HG02943 (cell line): ENCODE data around the gene EFCAB5.
"Not testable (repeated sequence)": the region's sequence is repeated elsewhere in the genome, so short reads cannot be mapped to it uniquely, and the experiment has no call there.

Source experiments
- ATAC-seq: cut with Tn5 transposase; IDR thresholded peaks from one replicate; pipeline ENCODE4 v1.9.1; 2021; ENCODE audit warnings: mild to moderate bottlenecking, low read depth, moderate library complexity; ENCODE audit not compliant: unreplicated experiment

The EFCAB5 gene

GRCh38 chr17:30000755-30001257 is 59.4 kb downstream of the EFCAB5 start:
- no peak for ATAC-seq

- no peak for ATAC-seq
Observed at GRCh38 chr17:30002088-30002487, 60.7 kb downstream of the EFCAB5 start.

GRCh38 chr17:30005709-30006320 is 64.4 kb downstream of the EFCAB5 start:
- ATAC-seq = no peak

DNA sequence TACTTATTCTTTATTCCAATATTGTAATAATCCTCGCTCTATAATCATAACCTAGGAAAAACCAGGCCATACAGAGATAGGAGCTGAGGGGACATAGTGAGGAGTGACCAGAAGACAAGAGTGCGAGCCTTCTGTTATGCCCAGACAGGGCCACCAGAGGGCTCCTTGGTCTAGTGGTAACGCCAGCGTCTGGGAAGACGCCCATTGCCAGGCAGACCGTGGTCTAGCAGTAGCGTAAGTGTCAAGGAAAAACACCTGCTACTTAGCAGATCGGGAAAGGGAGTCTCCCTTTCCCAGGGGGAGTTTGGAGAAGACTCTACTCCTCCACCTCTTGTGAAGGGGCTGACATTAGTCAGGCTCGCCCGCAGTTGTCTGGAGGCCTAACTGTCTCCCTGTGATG is 70.5 kb downstream of the EFCAB5 start:
- ATAC-seq = not testable (repeated sequence)

DNA sequence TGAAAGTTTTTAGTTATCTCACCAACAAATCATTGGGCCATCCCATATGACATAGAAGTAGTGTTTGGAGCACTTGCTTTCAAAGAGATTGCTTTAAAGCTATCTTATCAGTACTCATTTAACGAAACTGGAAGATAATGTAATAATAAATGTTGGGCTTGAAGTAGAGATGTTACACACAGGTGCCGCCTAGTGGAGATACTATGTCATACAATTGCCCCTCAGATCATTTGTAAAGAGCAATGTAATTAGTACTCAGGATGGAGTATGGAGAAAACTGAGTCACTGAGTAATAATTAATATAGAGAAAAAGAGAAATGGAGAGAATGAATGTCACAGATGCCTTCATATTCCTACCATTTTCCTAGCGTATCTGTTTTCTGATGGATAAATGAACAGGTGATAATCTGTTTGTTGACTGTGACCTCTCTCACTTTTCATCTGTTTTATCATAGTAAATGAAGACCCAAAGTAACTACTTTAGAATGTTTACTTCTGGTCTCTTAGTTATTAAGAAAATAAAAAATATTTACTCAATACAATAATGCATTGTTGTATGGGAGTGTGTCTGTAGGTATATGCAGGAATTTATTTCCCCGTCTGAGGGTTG is 80.4 kb downstream of the EFCAB5 start:
- no peak for ATAC-seq

DNA sequence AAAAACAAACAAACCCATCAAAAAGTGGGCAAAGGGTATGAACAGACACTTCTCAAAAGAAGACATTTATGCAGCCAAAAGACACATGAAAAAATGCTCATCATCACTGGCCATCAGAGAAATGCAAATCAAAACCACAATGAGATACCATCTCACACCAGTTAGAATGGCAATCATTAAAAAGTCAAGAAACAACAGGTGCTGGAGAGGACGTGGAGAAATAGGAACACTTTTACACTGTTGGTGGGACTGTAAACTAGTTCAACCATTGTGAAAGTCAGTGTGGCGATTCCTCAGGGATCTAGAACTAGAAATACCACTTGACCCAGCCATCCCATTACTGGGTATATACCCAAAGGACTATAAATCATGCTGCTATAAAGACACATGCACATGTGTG is 83.9 kb downstream of the EFCAB5 start:
- not testable (repeated sequence) for ATAC-seq

DNA sequence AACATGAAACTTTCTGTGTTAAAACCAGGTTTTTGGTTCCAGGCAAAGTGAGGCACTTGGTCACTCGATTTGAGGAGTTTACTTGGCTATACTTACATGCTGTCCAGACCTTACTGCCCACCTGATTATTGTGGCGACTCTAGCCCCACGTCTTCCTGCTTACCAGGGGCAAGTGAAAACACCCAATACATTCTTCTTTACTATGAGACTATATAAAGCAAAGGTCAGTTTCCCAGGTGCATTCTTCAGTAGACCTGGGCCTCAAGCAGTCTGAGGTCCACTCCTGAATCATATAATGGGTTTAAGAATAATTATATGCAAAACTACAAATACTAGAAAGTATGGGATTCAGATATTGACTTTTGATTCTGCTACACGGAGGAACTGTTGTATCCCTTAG is 86.2 kb downstream of the EFCAB5 start:
- ATAC-seq = no peak

DNA sequence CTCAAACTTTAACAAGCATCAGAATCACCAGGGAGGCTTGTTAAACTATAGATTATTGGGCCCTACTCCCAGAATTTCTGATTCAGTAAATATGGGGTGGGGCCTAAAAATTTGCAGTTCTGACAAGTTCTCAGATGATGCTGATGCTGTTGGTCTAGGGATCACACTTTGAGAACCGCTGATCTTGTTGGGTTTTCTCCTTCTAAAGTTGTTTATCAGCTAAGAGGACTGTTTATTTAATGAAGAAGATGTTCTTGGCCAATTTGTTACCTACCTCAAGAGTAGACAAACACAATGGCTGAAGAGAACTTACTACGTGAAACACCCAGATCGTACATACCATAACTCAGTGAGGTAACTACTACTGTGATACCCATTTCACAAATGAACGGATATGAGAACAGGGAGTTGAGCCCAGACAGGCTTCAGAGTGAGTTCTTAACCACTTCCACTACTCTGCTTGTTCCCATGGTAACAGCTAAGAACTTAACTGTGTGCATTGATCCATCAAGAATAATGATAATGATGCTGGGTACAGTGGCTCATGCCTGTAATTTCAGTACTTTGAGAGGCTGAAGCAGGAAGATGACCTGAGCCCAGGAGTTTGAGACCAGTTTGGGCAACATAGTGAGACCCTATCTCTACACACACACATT is 89.9 kb downstream of the EFCAB5 start:
- ATAC-seq = no peak

- ATAC-seq = no peak
Observed at GRCh38 chr17:30035369-30035768, 93.9 kb downstream of the EFCAB5 start.

DNA sequence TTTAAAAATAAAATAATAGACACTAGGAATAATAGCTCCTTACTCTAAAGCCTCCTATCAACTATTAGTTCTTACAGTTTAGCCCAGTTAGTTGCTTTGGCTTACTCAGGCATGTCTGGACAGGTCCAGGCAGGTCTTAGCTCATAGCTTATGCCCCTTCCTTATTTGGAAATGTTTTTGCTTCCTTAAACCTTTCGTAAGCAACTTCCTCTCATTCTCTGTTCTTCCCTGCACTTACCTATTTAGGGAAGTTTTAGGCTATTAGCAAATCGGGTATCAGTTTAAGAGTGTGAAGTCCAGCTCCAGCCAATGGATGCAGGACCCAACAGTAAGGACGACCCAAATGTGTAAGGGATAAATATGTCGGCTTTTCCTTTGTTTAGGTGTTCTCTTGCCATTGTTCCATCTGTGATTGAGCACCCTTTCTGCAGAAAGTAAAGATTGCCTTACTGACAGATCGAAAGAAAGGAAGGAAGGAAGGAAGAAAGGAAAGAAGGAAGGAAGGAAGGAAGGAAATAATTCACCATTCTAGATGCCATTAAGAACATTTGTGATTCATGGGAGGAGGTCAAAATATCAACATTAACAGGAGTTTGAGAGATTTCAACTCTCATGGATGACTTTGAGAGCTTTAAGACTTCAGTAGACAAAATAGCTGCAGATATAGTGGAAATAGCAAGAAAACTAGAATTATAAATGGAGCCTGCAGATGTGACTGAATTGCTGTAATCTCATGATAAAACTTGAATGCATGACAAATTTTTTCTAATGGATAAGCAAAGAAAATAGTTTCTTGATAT is 99.5 kb downstream of the EFCAB5 start:
- ATAC-seq = not testable (repeated sequence)

DNA sequence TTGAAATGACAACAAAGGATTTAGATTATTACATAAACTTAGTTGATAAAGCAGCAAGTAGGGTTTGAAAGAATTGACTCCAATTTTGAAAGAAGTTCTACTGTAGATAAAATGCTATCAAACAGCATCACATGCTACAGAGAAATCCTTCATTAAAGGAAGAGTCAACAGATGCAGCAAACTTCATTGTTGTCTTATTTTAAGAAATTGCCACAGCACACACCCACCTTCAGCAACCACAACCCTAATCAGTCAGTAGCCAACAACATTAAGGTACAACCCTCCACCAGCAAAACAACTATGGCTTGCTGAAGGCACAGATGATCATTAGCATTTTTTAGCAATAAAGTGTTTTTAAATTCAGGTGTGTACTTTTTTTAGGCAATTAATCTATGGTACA is 100.1 kb downstream of the EFCAB5 start:
- no peak for ATAC-seq

DNA sequence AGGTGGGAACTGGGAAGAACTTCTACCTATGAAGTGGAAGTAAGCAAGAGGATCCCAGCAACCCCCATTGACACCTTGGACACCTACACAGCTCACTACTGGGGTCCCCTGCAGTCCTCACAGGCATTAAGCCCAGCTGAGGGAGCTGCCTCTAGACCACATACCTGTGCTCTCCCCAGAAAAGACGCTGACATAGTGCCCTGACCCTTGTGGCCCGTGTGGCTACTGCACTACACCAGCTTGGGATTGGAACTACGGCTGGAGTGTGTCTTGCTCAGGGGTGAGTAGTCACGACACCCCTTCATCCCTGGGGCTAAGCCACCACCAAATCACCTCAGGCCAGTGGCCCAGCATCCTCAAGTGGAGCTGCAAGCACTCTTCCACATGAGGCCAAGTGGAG is 120.9 kb downstream of the EFCAB5 start:
- ATAC-seq = no peak

DNA sequence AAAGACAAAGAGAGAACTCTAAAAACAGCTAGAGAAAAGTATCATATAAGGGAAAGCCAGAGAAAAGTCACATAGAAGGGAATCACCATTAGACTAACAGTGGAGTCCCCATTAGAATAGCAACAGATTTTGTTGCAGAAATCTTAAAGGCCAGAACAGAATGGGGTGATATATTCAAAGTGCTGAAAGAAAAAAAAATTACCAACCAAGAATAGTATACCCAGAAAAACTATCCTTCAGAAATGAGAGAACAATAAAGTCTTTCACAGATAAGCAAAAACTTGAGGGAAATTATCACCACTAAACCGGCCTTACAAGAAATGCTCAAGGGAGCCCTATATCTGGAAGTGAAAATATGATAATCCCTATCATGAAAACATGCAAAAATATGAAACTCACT is 123.3 kb downstream of the EFCAB5 start:
- no peak for ATAC-seq

- no peak for ATAC-seq
Observed at GRCh38 chr17:30068465-30068864, 127.0 kb downstream of the EFCAB5 start.

DNA sequence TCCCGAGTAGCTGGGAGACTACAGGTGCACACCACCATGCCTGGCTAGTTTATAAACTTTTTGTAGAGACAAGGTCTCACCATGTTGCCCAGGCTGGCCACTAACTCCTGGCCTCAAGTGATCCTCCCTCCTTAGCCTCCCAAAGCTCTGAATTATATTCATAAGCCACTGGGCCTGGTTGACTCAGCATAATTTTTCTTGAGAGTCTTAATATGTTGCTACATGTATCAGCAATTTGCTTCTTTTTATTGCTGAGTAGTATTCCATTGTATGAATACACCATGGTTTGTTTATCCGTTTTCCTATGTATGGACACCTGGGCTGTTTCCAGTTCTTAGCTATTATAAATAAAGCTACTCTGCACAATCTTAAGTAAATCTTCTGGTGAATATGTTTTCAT is 132.8 kb downstream of the EFCAB5 start:
- ATAC-seq = no peak

- no peak for ATAC-seq
Observed at GRCh38 chr17:30074730-30075129, 133.3 kb downstream of the EFCAB5 start.

GRCh38 chr17:30082773-30083172 is 141.3 kb downstream of the EFCAB5 start:
- no peak for ATAC-seq

DNA sequence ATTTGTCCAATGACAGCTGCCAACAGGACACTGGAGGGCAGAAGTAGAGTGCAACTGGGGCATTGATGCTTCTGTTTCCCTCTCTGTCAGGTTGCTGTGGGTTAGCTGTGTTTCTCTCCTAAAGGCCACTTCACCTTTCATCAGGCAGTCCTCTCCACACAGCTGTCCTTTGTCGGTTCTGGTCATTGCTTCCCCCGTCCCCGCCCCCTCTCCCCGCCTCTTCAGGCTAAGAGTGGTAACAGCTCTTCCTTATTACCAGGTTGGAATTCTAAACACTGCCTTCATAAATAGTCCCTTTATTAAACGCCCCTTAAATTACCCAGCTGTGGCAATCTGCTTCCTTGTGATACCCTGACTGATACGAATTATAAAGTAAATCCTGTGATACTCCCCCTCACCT is 143.4 kb downstream of the EFCAB5 start:
- no peak for ATAC-seq

DNA sequence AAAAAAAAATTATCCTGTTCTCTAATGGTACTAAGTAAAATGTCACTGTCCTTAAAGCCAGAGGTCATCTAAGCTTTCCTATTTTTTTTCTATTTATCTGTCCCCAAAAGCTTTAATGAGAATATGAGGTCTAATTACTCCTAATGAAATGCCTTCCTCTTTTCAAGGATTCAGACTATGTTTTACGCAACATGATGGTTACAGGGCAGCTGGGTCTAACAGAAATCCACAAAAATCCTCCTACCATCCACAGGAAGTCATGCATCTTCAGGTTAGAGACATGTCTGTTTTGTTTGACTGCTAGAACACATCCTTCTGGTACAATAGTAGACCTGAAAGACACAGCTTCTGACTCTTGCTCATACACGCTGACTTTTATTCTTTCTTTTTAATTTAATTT is 145.5 kb downstream of the EFCAB5 start:
- ATAC-seq = no peak

GRCh38 chr17:30087431-30087830 is 146.0 kb downstream of the EFCAB5 start:
- ATAC-seq = not testable (repeated sequence)

GRCh38 chr17:30091121-30091670 is 149.8 kb downstream of the EFCAB5 start:
- ATAC-seq = no peak
